Vagina (tissue), 2 donors: ENCODE data around the gene GNB2.

Source experiments
- POLR2A ChIP-seq, 2 donors: fragments of 450-650 bp; IDR thresholded peaks; one replicate each; pipeline ENCODE4 v1.6.1; 2017; ENCODE audit warnings: antibody characterized with exemption in 2 of 2, mild to moderate bottlenecking in 2 of 2, moderate library complexity in 2 of 2
- POLR2AphosphoS5 ChIP-seq, 2 donors: sonication (generic); formaldehyde crosslinking; IDR thresholded peaks; one replicate each; pipeline ENCODE4 v1.9.0; 2017; ENCODE audit warnings: antibody characterized with exemption in 2 of 2, mild to moderate bottlenecking in 2 of 2, low read depth in 1 of 2; ENCODE audit not compliant: insufficient read depth in 1 of 2
- TF ChIP-seq, protein P1 (sequence below), 3 experiments: fragments of 450-650 bp in 2 of 3; fragments of 200-600 bp in 1 of 3; sonication (generic) in 1 of 3; IDR thresholded peaks; one replicate each; pipeline ENCODE4 v1.5.1; 2017 to 2019; ENCODE audit warnings: antibody characterized with exemption in 3 of 3, mild to moderate bottlenecking in 2 of 3, moderate library complexity in 2 of 3

DNA sequence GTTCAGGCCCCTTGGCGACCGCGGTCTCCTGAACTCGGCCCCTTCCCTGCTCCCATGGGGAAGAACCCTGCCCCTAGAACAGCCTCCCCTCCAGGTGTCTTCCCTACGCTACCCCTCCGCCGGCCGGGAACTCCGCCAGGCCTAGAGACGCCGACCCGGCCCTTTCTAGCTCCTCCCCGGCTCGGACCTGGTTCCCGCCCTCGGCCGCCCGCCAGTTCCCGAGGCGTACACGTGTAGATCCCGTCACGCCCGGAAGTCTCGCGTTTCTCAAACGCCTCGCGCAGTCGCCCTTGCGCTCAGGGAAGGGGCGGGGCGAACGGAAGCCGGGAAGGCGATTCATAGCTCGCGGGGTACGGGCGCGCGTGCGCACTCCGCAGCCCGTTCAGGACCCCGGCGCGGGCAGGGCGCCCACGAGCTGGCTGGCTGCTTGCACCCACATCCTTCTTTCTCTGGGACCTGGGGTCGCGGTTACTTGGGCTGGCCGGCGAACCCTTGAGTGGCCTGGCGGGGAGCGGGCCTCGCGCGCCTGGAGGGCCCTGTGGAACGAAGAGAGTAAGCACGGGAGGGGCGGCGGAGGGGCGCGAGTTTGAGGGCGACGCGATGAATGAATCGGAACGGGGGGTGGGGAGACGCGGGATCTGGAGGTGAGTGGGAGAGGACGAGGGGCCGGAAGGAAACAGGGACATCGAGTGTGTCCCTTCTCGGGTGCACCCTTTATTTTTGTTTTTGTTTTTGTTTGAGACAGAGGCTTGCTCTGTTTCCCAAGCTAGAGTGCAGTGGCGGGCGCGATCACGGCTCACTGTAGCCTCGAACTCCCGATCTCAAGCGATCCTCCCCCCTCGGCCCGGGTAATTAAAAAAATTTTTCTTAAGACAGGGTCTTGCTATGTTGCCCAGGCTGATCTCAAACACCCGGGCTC lies 32.5 kb downstream of the GNB2 start, which contains the start of gene POP7:
- TF ChIP-seq POLR2AphosphoS5 (IDR thresholded peaks at IDR 0.05; ENCODE audit: insufficient read depth in 1 of 2, low read depth in 1 of 2) (peak; percentile 92 to 97), POLR2A (IDR thresholded peaks at IDR 0.05) (peak in 1 of 2 donors; percentile 23)
- TF ChIP-seq, protein P1, sequence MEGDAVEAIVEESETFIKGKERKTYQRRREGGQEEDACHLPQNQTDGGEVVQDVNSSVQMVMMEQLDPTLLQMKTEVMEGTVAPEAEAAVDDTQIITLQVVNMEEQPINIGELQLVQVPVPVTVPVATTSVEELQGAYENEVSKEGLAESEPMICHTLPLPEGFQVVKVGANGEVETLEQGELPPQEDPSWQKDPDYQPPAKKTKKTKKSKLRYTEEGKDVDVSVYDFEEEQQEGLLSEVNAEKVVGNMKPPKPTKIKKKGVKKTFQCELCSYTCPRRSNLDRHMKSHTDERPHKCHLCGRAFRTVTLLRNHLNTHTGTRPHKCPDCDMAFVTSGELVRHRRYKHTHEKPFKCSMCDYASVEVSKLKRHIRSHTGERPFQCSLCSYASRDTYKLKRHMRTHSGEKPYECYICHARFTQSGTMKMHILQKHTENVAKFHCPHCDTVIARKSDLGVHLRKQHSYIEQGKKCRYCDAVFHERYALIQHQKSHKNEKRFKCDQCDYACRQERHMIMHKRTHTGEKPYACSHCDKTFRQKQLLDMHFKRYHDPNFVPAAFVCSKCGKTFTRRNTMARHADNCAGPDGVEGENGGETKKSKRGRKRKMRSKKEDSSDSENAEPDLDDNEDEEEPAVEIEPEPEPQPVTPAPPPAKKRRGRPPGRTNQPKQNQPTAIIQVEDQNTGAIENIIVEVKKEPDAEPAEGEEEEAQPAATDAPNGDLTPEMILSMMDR (IDR thresholded peaks at IDR 0.05), result no peak
